Activated naive CD4-positive, alpha-beta T cell treated with anti-CD3 and anti-CD28 coated beads, Interleukin-2, amount 50 U/mL, for 72 hours (primary cell): Measurements from ENCODE around the gene COL18A1. TPM values are rescaled to one million over a fixed set of nuclear protein-coding genes. Genes with fewer than 3 reads are reported as not detected.
A peak's percentile ranks its signal among the peaks of the same experiment; 100 is the strongest.

Experiments
- ATAC-seq, 2 donors: fragments of 150-1000 bp; cut with Tn5 transposase; 2 replicates each; pipeline ENCODE4 v1.10.0; 2021; ENCODE audit warnings: mild to moderate bottlenecking in 2 of 2, moderate library complexity in 2 of 2
- DNase-seq, 2 donors: peaks; one replicate each; pipeline ENCODE4 v3.0.0; 2021 to 2022; ENCODE audit warnings: low spot score in 2 of 2
- H3K27ac Mint-ChIP-seq, 2 donors: one replicate each; pipeline ENCODE4 v1.8.0; 2022; ENCODE audit warnings: mild to moderate bottlenecking in 2 of 2, mixed read lengths in 2 of 2
- H3K36me3 Mint-ChIP-seq, 2 donors: one replicate each; pipeline ENCODE4 v1.8.0; 2022; ENCODE audit warnings: mixed read lengths in 2 of 2
- H3K9me3 Mint-ChIP-seq, 2 donors: one replicate each; pipeline ENCODE4 v1.8.0; 2022; ENCODE audit warnings: mixed read lengths in 2 of 2
- total RNA-seq, 2 donors: library from RNA; stranded (reverse); gene quantifications; one replicate each; pipeline ENCODE4 v1.2.3, GENCODE V29; 2022

Gene COL18A1
- total RNA-seq, 2 donors from 2014 or later: 4.3 to 22.3 TPM

GRCh38 chr21:45478816-45479669, 74.1 kb downstream of the COL18A1 start:
- no peak for ATAC-seq
- H3K36me3 Mint-ChIP-seq: peaks cover under 1 to 1% of the 10 kb centered on the region in 2 donors
- no peak for DNase-seq
- H3K27ac Mint-ChIP-seq: peak overlapping the region; percentile 90 to 98
- no peaks in the 10 kb centered on the region for H3K9me3 Mint-ChIP-seq

GRCh38 chr21:45479691-45480675, 75.0 kb downstream of the COL18A1 start:
- peak in 1 of 2 donors; percentile 52 for DNase-seq
- peaks cover 5 to 8% of the 10 kb centered on the region in 2 donors for H3K36me3 Mint-ChIP-seq
- ATAC-seq: peak; percentile 22 to 59
- peak overlapping the region; percentile 58 to 90 for H3K27ac Mint-ChIP-seq
- H3K9me3 Mint-ChIP-seq: peaks cover 0 to 5% of the 10 kb centered on the region in 2 donors

GRCh38 chr21:45480701-45481500, 75.9 kb downstream of the COL18A1 start:
- no peak overlapping the region for H3K27ac Mint-ChIP-seq
- ATAC-seq: no peak
- peaks cover 5 to 8% of the 10 kb centered on the region in 2 donors for H3K36me3 Mint-ChIP-seq
- no peak for DNase-seq
- H3K9me3 Mint-ChIP-seq: peaks cover 0 to 5% of the 10 kb centered on the region in 2 donors

GRCh38 chr21:45481566-45481965, 76.6 kb downstream of the COL18A1 start:
- peaks cover 0 to 5% of the 10 kb centered on the region in 2 donors for H3K9me3 Mint-ChIP-seq

GRCh38 chr21:45481977-45482898, 77.3 kb downstream of the COL18A1 start:
- Mint-ChIP-seq H3K27ac (peak overlapping the region; percentile 85 to 95), H3K36me3 (peaks cover 5 to 8% of the 10 kb centered on the region in 2 donors), H3K9me3 (peaks cover 0 to 5% of the 10 kb centered on the region in 2 donors)
- DNase-seq (no peak), ATAC-seq (no peak)

More at GRCh38 chr21:45481566-45481965, 76.6 kb downstream of the COL18A1 start:
- H3K27ac Mint-ChIP-seq: no peak overlapping the region
- DNase-seq (no peak), ATAC-seq (no peak)
- peaks cover 5 to 8% of the 10 kb centered on the region in 2 donors for H3K36me3 Mint-ChIP-seq

- H3K27ac Mint-ChIP-seq: peak overlapping the region; percentile 85 to 95
- ATAC-seq (peak; percentile 40 to 68), DNase-seq (peak; percentile 57 to 72)
- H3K36me3 Mint-ChIP-seq: peaks cover 5 to 8% of the 10 kb centered on the region in 2 donors
- H3K9me3 Mint-ChIP-seq: peaks cover 0 to 5% of the 10 kb centered on the region in 2 donors
These were observed 78.2 kb downstream of the COL18A1 start for GRCh38 chr21:45482899-45483821.

GRCh38 chr21:45484318-45484717, 79.4 kb downstream of the COL18A1 start:
- ATAC-seq (no peak), DNase-seq (no peak)
- Mint-ChIP-seq H3K36me3 (peaks cover 5 to 8% of the 10 kb centered on the region in 2 donors), H3K27ac (no peak overlapping the region), H3K9me3 (peaks cover 0 to 5% of the 10 kb centered on the region in 2 donors)

- ATAC-seq (no peak), DNase-seq (no peak)
- peaks cover 0 to 5% of the 10 kb centered on the region in 2 donors for H3K9me3 Mint-ChIP-seq
- no peak overlapping the region for H3K27ac Mint-ChIP-seq
- peaks cover 5 to 8% of the 10 kb centered on the region in 2 donors for H3K36me3 Mint-ChIP-seq
These were observed 80.9 kb downstream of the COL18A1 start for GRCh38 chr21:45485686-45486442.

GRCh38 chr21:45486443-45487160, 81.6 kb downstream of the COL18A1 start:
- Mint-ChIP-seq H3K9me3 (peaks cover 0 to 5% of the 10 kb centered on the region in 2 donors), H3K27ac (peak overlapping the region in 1 of 2 donors; percentile 68), H3K36me3 (peaks cover 5 to 8% of the 10 kb centered on the region in 2 donors)
- ATAC-seq: no peak
- no peak for DNase-seq

GRCh38 chr21:45487161-45487806, 82.3 kb downstream of the COL18A1 start:
- no peak for ATAC-seq
- Mint-ChIP-seq H3K9me3 (peaks cover 0 to 5% of the 10 kb centered on the region in 2 donors), H3K36me3 (peaks cover 5 to 8% of the 10 kb centered on the region in 2 donors), H3K27ac (peak overlapping the region in 1 of 2 donors; percentile 68)
- DNase-seq: no peak

GRCh38 chr21:45487891-45488600, 83.1 kb downstream of the COL18A1 start:
- peaks cover 5 to 8% of the 10 kb centered on the region in 2 donors for H3K36me3 Mint-ChIP-seq
- DNase-seq: no peak
- ATAC-seq: no peak
- H3K27ac Mint-ChIP-seq: no peak overlapping the region
- peaks cover 0 to 5% of the 10 kb centered on the region in 2 donors for H3K9me3 Mint-ChIP-seq
